Inflammatory macrophage treated with lipopolysaccharide for 4 hours (primary cell): Measurements from ENCODE around the gene ZC2HC1B.
A peak's percentile ranks its signal among the peaks of the same experiment; 100 is the strongest.

ENCODE experiments used
- DNase-seq: peaks from one replicate; pipeline ENCODE4 v3.0.0-alpha.2; 2020

The ZC2HC1B gene

GRCh38 chr6:143964674-143965081 lies 100.4 kb downstream of the ZC2HC1B start:
- no peak for DNase-seq

DNA sequence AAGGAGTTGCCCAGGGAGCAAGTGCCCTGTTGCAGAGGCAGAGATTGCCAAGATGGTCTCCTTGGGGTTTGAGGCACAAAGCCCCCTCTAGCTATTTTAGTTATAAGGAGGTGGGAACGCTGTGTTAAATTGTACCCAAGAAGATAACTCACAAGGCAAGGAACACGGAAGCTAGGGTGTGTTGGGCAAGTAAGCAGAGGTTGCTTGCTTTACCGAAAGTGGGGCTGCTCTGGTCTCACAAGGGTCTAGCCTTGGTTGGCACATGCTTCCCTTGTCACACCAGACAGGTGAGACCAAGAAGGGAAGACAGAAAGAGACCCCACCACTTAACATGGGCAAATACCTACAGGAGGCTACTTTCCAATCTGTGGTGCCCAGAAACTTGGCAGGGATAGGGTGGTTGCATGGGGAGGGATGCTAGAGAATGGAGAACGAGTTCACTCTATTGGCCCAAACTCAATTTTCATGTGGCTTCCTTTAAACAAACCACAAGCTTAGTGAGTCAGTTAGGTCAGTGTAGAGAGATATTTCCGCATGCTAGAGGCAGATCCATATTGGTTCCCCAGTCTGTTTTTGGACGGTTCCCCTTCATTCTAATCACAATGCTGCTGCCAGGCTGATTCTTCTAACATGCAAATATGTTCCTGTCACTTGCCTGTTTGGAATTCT lies 101.4 kb downstream of the ZC2HC1B start:
- peak; percentile 62 for DNase-seq

- DNase-seq = peak; percentile 54
Measured at GRCh38 chr6:143966312-143966711, 102.0 kb downstream of the ZC2HC1B start.

- DNase-seq = peak; percentile 10
Measured at GRCh38 chr6:143967706-143968376, 103.6 kb downstream of the ZC2HC1B start.

DNA sequence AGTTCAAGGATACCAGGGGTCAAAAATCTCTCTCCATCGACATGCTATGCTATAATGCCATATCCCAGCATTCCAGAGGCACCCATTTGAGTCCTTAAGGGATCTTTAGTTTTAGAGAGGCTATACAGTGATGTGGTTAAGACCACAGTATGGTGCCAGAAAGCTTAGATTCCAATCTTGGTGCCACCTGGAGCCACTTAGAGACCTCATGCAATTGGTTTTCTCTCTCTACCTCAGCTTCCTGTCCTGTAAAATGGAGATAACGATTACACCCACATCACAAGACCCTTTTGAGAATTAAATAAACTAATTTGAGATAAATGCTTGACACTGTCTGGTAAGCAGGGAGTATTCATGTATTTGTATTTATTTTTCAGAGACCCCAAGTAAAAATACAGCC lies 104.8 kb downstream of the ZC2HC1B start:
- DNase-seq = no peak

DNA sequence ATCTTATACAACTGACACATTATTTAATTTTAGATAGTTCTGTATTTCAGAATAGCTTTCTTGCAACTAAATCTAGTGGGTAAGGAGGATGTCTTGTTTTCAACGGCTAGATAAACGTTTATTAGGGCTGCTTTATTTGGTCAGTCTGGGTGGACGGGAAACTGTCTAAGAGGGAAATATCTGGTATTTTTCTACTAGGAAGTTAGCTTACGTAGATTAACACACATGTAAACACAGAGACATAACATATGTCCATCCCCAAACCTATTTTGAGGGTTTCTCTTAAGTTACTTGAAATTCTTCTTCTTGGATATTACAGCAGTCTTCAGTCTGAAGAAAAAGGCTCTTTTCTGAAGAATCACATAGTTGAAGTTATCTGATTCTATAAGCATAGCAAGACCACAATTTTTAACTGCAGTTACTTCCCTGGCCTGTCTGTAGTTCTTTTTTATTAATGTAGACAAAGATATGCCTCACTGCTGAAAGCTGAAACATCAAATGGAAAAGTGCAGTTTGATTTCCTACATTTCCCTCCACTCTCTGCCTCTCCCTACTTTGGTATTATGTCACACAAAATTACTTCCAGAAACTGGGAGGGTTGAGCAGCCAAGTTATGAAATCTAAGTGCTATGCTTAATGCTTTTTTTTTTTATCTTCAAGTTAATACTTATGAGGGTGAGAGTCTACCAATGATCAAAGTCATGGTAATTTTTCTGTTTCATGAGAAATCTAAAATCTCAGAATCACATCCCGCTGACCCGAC lies 106.4 kb downstream of the ZC2HC1B start:
- DNase-seq = no peak

- no peak for DNase-seq
Measured at GRCh38 chr6:143971482-143972205, 107.4 kb downstream of the ZC2HC1B start.

- no peak for DNase-seq
Measured at GRCh38 chr6:143973097-143973966, 109.1 kb downstream of the ZC2HC1B start.

GRCh38 chr6:143974089-143974488 lies 109.8 kb downstream of the ZC2HC1B start:
- no peak for DNase-seq

- peak; percentile 49 for DNase-seq
Measured at GRCh38 chr6:143976806-143977349, 112.6 kb downstream of the ZC2HC1B start.

DNA sequence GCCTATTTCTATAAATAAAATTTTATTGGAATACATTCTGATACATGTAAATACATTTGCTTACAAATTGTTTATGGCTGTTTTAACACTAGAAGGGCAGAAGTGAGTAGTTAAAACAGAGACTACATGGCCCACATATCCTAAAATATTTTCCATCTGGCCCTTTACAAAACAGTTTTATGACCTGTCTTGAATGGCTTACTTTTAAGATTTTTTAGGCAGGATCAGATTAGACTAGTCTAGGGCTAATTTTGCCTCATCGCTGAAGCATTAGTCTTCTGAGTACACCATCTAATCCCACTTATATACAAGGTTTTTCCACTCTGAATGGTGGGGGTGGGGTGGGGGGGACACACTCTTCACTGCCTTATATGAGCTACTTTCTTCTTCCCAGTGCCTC lies 116.6 kb downstream of the ZC2HC1B start:
- DNase-seq = no peak

DNA sequence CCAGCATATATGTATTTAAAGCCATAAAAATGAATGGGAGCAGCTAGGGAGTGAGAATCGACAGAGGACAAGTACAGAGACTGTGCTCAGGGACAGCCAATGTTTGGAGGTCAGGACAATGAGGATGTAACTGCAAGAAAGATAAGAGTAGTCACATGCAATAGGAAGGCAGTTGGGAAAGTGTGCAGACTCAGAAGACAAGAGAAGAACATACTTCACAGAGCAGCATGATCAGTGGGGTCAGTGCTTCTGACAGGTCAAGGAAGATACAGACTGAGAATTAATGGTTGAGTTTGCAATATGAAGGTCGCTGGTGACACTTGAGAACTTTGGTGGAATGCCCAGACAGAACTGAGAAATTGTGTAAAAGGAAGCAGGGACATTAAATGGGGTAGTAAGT lies 118.7 kb downstream of the ZC2HC1B start:
- DNase-seq = no peak

DNA sequence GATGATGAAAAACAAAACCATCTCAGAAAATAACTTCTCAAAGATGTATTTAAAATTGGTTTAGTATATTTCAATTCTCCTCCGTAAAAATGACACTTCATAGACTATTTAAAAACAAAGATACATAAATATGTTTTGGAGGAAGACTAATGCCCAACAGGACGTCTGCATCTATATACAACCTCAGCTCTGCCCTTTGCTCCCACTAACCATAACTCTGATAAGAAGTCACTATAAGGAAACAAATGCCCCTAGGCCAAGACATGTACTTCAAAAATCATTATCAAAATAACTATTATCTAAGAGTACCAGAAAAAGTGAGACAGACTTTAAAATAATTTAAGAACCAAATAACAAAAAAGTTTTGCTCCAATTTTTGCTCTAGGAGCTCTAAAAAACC lies 120.4 kb downstream of the ZC2HC1B start:
- DNase-seq = no peak

DNA sequence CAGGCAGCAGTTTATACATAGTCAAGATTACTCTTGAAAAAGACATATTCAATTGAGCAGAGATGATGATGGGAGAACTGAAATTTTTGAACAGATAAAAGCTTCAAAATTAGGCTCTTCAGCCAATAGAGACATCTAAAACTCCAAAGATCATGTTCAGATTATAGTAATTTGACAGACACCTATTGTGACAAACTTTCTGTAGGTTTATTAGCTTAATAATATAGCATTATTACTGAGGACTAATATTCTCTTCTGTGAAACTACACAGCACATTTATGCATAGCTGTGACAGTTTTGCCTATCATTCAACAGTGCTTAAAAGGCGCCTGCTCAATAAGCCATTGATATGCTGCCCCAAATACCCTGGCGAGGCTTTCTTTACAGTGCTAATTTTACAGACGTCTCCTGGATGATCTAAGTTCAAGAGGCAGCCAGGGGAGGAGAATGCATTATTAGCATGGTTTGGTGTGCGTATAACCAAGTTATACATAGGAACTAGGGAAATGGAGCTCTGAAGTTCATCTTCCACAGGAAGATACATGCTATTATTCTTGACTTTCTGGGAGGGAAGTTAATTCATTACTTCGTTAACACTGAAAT lies 122.3 kb downstream of the ZC2HC1B start:
- DNase-seq = no peak
